HL-60/S4 treated with phorbol 12-myristate 13-acetate at 8.2 ng/mL for 4 days and 3 days (cell line): ENCODE data around the gene PLB1.

Source experiments
- in situ Hi-C: fragments of 300-500 bp; cut with MboI; formaldehyde crosslinking; loops from 2 replicates; pipeline ENCODE4 v1.15.0; 2022; ENCODE audit warnings: low sequenced_read_pairs

Gene PLB1

DNA sequence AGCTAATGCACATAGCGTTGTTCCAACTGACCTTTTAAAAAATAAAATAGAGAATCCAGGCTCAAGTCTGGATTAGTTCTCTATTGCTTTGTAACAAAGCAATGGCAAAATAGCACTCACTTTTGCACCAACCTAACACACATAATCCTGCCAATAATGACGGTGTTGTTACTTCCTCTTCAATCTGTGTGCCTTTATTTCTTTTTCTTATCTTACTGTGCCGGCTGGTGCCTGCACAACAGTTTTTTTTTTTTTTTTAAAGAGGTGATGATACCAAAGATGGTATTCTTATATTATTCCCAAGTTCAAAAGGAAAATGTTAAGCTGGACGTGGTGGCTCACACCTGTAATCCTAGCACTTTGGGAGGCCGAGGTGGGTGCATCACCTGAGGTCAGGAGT is 3.4 kb downstream of the PLB1 start:
- in situ Hi-C loops, result no loop called here

DNA sequence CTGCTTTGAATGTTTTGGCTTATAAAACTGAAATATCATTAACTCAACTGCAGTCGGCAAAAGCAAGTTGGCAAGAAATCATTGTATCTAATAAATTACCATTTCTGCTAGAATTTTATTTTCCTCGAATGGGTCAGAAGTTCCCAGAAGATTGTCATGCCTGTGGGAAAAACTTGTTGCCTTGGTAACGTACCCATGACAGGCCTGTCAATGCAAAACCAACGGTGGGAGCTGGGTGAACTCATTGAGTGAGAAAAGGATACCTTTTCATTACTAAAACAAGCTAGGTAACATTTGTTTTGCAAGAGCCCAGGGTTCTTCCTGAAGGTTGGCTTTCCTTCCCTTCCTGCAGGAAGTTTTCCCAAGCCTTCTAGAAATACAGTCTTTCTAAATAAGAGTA is 9.5 kb downstream of the PLB1 start:
- in situ Hi-C loops, result no loop called here

DNA sequence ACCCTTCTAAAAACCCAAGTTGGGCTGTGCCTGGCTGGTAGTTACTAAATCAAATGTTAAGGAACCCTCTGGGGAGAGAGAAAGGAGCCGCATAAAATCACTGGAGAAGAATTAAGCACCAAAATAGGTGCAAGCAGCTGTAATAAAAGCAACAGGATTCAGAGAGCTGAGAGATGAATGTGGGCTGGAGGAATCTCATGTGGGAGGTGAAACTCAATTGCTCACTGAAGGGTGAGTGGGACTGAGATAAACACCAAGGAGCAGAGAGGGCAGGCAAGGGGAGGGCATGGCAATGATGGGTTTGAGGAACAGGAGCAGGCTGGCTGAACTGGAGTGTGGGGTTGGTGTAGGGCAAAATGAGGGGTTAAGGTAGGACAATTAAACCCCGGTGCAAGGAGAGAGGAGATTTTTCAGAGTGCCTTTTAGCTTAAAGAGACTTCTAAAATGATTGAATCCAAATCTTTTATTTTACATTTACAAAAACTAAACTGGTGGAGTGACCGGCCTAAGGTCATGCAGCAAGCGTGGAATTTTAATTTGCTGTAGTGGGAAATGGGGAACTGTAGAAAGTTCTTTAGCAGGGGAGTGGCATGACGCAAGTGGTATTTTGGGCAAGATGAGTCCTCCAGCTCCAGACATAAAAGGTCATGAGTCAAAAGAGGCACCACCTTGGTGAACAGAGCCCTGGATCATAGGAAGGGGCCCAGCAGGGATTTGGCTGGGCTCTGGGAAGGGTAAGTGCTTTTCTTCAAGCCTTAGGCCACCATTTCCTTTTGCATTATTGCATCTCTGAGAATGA is 10.5 kb downstream of the PLB1 start:
- in situ Hi-C loops, result no loop called here

DNA sequence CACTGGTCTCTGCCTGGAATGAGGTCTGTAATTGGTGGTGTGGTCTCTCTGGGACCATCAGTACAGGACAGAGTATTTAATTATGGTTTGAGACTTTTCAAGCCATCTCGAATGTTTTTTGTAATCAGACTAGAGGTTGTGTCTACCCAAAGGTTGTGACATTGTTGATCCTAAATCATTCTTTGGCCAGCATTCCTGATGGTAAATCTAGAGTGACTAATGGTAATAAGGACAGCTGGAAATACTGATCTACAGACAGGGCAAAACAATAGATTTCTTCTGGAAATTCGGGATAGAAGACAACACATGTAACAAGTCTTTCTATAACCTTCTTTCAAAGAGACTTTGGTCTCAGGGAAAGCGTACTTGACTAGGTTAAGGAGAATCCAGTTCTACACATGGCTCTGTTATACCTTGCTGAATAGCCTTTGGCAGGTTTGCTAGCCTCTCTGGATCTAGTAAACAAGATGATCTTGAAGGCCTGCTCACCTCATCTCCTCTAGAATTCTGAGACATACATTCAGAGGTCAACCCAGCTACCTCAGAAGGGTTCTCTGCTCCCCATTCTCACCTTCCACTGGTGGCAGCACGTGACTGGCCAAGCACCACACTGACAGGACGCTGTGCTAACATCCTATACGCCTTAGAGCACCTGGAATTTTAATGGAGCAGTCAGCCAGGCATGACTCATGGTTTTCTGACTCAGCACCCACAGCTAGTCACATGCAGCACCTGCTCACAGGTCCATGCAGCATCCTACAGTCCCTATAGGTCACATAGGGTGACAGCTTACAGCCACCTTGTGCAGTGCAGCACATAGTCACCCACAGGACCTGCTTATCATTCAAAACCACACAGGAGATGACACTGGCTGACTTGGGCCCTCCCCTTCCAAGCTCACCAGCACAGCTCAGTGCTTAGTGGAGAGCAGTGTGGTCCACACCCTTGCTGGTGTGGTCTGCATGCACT is 12.2 kb downstream of the PLB1 start:
- in situ Hi-C loops, result no loop called here

DNA sequence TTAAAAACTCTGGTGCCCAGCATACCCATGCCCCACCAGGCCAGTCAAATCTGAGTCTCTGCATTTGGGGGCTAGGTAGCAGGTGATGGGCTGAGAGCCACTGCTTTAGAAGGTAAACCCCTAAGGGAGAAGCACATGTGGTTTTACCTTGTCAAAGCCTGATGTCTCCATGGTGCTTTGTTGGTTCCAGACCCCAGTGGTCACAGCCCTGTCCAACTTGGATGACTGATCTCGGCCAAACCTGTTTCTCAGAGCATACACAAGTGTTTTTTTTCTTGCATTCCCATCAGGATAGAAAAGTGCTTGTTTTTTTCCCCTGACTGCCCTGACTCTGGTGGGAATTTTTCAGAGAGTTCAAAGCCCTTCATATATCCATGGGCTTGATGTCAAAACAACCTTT is 13.5 kb downstream of the PLB1 start:
- in situ Hi-C loops, result no loop called here

DNA sequence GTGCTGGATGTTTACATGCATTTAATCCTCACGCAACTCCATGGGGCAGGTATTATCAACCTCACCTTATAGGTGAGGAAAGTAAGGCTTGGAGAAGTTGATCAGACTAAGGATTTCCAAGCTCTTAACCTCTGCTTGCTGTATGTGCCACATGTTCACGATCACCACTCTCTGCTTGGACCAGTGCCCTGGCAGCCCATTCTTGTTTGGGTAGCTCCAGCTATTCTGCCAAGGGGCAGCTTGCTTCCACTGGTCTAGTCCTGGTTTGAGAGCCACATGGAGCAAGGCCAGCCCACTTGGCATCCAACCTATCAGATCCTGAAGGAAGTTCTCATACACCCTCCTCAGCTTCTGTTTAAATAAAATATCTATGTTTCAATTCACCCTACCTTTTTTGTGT is 14.3 kb downstream of the PLB1 start:
- in situ Hi-C loops, result no loop called here

DNA sequence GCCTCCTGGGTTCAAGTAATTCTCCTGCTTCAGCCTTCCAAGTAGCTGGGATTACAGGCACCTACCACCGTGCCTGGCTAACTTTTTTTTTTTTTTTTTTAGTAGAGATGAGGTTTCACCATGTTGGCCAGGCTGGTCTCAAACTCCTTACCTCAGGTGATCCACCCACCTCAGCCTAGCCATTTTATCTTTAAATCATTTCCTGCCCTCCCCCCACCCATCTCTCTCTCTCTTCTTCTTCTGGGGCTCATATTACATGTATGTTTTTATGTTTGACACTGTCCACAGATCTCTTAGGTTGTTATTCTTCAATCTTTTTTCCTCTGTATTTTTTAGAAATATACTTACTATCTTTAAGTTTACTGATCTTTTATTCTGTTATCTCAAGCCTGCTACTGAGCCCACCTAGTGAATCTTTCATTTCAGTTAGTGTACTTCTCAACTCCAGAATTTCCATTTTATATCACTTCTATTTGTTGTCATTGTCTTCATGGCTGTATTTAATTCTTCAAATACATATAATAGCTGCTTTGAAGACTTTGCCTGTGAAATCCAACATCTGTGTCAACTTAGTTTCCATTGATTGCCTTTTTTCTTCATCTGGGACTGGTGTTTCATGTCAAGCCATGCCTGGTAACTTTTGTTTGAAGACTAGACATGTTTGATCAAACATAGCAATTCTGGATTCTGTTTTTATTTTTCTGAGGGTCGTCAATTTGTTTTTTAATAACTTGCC is 16.2 kb downstream of the PLB1 start:
- in situ Hi-C loops, result no loop called here

DNA sequence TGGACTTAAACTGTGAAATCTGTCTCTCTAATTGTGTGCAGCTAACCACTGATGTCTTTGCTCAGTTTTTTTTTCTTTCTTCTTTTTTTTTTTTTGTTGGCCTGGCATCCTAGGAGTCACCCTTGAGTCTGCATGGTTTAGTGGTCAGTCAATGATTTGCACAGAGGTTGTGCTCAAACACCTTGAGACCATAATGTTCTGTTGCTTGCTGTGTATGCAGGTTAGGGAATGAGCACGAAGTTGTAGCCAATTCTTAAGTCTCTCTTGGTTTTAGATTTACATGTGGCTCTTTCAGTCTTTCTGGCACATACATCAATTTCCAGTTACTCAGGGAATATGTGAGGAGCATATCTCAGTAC is 16.7 kb downstream of the PLB1 start:
- in situ Hi-C loops, result no loop called here

DNA sequence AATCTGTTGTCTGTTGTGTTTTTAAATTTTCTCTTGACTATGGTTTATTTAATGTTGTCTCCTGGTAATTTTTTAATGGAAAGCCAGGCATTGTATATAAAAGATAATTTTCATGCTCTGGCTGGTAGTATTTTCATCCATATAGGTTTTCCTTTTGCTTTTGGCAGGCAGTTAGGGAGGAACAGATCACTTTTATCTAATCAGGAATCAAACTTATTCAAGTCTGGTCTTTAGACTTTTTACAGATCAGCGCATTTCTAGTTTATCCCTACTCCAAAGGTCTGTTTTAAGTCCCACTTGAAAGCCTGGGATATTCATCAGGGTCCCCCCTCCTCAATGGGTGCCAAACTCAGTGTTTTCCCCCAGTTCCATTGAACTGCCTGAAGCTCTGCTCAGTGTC is 17.2 kb downstream of the PLB1 start:
- in situ Hi-C loops, result no loop called here

DNA sequence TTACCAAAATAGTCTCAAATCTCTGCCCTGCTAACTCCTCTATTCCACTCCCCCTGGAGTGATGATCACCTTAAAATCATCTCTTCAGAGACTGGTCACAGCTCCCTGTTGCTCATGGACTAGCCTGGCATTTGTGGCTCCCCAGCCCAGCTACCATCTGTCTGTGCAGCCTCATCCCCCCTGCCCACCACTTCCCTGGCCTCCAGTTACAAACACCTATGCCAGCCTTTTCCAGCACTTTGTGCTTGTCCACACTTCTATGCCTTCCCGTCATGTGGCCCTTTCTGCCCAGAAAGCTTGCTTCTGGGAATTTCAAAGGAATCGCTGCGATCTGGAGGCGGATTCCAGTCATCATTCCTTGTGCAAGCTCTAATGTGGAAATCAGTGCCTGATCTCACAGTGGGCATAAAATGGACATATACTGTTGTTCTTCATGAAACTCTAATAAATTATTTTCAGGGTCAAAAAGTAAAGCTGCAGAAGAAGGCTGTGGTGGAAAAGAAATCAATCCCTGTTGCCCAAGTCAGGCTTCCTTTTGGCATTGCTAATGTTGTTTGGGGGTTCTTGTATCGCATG is 19.4 kb downstream of the PLB1 start:
- in situ Hi-C loops, result no loop called here

DNA sequence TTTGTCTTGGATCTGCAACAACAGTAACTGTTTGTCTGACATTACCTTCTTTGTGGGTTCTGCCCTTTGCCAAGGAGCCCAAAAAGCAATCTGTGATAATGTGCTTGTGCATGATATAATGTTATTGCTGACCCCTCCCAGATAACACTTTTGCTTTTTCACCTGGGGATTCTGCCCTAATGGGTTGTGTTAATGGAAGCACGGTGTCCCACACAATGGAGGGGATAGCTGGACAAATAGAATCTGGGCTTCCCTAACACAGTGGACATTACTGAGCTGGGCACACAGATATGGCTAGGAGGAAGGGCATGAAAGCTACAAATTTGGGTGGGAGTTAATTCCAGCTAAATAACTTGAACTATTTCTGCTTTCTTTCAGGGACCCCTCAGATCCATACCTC is 20.6 kb downstream of the PLB1 start:
- in situ Hi-C loops, result no loop called here

DNA sequence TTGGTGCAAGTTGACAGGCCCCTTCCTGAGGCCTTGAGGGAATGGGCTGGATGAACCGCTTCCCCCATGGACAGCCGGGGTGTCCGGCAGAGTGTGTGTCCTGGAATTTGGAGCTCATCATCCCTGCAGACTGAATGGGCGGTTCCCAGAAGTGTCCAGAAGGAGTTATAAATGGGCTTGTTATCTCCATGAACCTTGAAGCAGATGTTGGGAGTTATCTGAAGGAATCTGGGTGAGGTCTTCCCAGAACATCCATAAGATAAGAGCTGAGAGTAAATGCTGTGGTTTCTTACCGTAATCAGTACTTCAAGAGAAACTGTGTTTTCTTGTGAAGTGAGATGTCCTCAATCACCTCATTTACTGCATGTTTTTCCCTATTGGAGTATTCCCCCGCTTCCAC is 21.1 kb downstream of the PLB1 start:
- in situ Hi-C loops, result no loop called here

DNA sequence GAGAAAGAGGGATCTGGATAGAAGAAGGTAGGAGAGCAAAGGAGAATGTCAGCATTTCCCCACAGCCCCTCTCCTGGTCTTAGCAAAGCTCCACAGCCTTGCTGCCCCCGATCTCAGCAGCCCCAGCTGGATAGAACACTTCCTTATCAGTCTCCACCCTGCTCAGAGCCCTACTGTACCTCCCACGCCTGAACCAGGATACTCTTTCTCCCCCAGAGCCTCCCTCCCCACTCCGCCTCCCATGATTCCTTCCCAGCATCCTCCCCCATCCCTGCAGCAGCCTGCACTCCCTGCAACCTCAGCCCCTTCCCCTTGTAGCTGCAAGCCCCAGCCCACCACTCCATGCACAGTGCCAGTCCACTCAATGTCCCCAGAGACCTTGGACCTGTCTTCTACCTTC is 25.8 kb downstream of the PLB1 start:
- in situ Hi-C loops, result no loop called here

DNA sequence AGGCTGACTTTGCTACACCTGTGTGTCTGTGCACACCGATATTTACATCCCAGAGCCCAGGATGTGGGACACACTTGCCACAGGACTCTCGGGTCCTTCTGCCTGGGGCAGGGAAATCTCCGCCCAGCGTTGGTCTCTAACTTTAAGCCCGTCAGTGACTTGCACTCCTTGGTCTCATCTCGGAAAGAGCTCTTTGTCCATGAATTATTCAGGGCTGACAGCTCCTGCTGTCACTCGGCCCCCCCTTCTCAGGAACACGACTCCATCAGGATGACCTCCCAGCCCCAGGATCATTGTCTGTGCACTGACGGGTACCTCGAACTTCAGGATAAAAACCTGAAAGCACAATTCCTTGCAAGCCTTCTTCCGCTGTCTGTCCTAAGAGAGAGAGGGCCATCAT is 26.6 kb downstream of the PLB1 start:
- in situ Hi-C loops, result no loop called here

DNA sequence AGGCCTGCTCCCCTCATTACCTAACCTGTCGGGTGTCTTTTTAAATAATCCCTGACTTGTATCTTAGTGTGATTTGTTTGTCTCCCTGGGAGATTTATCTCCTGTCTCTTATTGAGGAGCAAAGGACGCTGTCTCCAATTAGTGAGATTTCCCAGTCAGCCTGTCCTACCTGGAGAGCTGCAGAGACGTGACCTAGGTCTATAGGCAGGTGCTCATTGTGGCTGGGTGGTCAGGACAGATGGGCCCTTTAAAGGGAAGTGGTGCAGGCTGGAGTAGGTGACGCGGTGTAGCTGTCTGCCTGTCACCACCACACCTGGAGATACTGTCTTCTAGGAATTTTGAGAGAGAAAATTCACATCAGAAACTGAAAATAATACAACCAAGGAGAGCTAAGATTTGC is 28.0 kb downstream of the PLB1 start:
- in situ Hi-C loops, result no loop called here

DNA sequence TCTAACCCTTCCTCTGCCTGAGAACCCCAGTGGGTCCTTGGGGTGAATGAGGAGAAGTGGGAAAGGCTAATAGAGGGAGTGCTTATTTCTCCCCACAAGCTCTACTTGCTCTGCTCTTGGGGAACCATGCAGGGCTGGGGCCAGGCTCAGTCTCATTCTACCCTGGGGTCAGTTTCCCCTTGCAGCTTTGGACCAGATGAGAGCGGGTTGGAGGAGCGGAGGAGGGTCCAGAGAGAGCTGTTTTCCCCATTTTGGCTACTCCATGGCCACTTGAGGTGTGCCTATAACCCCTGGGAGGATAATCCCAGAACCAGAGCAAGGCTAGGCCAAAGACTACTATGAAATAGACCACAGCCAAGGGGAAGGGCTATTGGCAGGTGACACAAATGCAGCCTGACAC is 29.6 kb downstream of the PLB1 start:
- in situ Hi-C loops, result no loop called here

DNA sequence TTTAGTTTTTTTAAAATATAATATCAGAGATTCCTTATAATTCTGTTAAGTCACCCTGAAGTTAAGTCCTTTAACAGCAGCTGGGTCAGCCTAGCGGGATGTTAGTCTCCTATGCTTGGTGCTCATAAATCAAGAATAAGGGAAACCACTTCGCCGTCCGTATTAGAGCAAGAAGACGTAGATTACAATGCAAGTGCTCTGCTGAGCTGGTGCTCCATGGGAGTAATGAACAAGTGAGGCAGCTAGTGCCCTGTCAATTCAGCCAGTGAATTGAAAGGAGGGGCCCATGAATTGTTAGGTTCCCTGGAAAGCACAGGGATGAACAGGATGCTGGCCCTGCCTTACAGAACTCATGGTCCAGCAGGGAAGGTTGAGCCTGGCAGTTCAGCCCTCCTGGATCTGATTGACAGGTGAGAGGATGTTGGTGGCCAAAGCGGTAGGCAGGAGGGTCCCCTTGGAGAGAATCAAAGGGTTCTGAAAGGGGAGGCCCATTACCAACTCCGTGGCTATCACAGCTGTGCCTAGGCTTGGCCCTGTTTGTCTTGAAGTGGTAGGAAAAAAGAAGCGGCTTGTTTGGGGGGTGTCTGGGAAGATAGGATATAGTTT is 30.8 kb downstream of the PLB1 start:
- in situ Hi-C loops, result no loop called here

DNA sequence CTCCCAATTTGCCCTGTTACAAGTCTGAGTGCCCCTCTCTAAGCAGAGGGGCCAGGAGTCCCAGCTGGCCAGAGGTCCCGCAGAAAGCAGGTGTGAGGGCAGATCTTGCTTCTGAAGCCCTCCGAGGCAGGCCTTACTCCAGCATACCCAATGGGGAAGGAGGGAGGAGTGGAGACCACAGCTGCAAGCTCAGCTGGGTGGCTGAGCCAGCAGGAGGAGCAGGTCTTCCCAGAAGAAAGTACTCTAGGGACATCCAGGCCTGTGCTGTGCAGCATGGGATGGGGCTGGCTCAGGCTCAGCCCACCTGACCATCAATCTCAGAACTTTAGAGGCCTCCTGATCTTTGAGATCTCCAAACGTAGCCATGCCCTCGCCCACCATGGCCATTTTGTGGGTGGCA is 31.3 kb downstream of the PLB1 start:
- in situ Hi-C loops, result no loop called here

DNA sequence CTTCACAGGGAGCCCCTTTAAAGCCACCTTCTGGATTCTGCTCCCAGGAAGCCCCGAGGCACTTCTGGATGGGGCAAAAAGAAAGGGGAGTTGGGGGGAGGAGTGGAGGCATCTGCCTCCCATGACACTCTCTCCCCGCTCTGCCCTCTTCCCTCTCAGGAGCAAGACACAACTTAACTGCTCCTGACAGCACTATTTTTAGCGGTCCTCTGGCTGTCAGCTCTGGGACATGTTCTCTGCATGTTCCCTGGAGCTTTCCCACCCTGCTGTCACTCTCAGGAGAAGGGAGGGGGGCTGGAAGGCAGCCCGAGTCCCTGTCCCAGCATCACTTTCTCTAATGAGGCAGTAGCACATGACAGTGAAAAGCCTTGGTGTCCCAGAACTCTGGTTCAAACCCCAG is 32.3 kb downstream of the PLB1 start:
- in situ Hi-C loops, result no loop called here

DNA sequence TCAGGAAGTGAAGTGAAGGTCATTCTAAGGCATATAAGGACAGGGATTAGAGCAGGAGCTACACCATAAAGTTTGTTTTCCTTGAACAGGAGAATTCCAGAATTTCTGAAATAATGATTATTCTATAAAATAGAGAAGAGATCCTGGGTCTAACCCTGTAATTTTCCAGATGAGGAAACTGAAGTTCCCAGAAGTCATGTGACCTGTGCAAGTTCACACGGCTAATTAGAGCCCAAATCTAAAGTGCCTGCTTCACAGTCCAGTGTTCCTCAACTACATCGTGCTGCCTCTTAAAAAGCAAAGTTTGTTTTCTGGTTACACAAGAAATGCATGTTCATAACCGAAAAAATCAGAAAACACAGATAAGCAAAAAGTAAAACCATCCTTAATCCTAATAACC is 34.9 kb downstream of the PLB1 start:
- in situ Hi-C loops, result no loop called here

DNA sequence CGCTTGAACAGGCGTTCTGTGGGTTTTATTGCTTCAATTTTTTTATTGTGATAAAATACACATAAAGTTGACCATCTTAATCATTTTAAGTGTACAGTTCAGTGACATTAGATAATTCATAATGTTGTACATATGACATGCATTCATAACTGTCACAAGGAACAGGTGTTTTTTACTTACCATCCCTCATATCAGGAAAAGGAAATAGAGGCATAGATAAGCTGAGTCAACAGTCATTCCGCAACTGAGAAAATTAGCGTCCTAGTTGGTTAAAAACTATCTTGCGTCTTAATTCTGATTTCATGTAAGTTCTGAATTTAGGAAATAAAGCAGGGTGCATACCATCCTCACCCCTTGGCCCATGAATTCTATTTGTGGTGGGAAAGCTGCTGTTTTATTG is 36.5 kb downstream of the PLB1 start:
- in situ Hi-C loops, result no loop called here
